GM13977 (cell line): ENCODE results near the gene TMPRSS2.

Source experiments
- DNase-seq: peaks from one replicate; pipeline ENCODE4 v3.0.0; 2012; ENCODE audit warnings: low spot score
- in situ Hi-C: fragments of 300-500 bp; cut with MboI; formaldehyde crosslinking; loops from one replicate; pipeline ENCODE4 v1.12.0; 2022; ENCODE audit warnings: low sequenced_read_pairs, low pct_unique_long_range_greater_than_20kb, mixed read lengths, inconsistent platforms; ENCODE audit not compliant: unreplicated experiment
- TF ChIP-seq, protein P1 (sequence below): IDR thresholded peaks from 2 replicates; pipeline ENCODE4 v1.5.1; 2012; ENCODE audit warnings: mild to moderate bottlenecking, control low read depth; ENCODE audit not compliant: insufficient read depth; ENCODE audit errors: extremely low read depth, missing control alignments

Gene TMPRSS2

DNA sequence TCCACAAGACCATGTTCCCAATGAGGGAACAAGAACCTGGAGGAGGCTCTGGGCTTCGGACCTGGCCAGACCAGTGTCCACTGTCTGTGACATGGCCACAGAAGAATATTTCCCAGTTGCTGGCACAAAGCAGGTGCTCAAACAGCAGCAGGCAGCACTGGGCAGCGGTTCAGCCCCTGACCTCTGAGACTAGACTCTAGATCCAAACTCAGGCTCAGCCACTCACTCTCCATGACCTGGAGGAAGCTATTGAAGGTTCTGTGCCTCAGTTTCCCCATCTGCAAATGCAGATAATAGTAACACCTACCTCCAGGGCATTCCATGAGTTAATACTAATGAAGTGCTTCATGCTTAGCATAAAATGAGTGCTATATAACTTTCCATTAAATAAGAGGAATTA lies 8.0 kb downstream of the TMPRSS2 start:
- TF ChIP-seq, protein P1, sequence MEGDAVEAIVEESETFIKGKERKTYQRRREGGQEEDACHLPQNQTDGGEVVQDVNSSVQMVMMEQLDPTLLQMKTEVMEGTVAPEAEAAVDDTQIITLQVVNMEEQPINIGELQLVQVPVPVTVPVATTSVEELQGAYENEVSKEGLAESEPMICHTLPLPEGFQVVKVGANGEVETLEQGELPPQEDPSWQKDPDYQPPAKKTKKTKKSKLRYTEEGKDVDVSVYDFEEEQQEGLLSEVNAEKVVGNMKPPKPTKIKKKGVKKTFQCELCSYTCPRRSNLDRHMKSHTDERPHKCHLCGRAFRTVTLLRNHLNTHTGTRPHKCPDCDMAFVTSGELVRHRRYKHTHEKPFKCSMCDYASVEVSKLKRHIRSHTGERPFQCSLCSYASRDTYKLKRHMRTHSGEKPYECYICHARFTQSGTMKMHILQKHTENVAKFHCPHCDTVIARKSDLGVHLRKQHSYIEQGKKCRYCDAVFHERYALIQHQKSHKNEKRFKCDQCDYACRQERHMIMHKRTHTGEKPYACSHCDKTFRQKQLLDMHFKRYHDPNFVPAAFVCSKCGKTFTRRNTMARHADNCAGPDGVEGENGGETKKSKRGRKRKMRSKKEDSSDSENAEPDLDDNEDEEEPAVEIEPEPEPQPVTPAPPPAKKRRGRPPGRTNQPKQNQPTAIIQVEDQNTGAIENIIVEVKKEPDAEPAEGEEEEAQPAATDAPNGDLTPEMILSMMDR, result no peak
- in situ Hi-C loops, result no loop called here
- no peak for DNase-seq

DNA sequence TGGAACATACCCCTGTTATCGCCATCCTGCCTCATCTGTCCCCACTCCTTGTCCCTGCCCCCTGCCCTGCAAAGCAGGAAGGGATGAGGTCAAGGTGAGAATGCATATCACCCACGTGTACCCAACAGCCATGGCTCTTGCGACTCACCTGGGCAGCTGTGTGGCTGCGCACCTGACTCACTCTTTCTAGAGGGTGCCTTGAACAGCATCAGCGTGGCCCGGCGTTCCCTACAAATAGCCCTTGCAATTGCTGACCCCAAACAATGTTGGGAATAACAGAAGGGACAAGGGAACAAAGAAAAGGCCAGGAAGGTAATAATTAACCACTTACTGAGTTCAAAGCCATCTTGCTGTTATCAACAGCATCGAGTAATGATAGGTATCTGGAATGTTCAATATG lies 10.2 kb downstream of the TMPRSS2 start:
- no peak for DNase-seq
- TF ChIP-seq, protein P1, result no peak
- in situ Hi-C loops, result no loop called here

DNA sequence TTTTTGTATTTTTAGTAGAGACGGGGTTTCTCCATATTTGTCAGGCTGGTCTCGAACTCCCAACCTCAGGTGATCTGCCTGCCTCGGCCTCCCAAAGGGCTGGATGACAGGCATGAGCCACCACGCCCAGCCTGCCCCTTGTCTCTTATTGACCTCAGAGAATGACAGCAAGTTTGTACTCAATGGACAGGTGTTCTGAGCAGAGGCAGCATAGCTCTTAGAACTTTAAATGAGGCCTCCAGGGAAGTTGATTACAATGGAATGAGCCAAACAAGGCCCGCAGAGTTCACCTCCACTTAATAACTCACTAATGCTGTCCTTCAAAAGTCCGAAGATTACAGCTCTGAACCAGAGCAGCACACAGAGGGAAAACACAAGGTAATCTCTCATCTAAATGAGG lies 10.9 kb downstream of the TMPRSS2 start:
- DNase-seq, result no peak
- TF ChIP-seq, protein P1, result no peak
- in situ Hi-C loops, result no loop called here

DNA sequence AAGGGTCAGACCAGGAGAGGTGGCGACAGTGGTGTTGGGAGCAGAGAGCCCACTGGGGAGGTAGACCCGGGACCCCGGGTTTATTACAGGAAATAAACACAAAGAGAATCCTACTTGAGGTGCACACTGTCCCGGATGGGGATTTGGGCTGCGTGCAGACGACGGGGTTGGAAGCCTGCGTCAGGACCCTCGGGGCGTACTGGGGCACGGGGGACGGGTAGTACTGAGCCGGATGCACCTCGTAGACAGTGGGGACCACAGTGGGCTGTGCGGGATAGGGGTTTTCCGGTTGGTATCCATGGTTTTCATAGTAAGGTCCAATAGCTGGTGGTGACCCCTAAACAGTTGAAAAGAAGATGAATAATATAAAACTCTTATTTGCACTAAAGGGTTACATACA lies 13.7 kb downstream of the TMPRSS2 start:
- no peak for DNase-seq
- TF ChIP-seq, protein P1, result no peak
- in situ Hi-C loops, result no loop called here

DNA sequence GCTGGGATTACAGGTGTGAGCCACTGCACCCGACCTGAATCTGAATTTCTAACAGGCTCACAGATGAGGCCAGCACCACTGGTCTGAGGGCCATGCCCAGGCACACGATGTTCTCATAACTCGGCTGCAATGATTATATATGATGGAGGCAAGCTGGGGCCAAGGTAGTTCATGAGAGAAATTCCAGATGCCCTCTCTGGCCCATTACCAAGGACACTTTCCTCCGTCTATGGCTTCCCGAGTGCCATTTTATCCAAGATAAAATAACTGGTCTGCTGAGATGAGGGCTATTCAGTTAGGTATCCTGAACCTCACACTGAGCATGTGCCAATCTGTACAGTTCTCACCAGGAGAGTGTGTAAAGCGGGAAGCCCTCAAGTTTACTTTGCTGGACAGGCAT lies 16.5 kb downstream of the TMPRSS2 start:
- TF ChIP-seq, protein P1, result no peak
- in situ Hi-C loops, result no loop called here
- DNase-seq, result no peak

DNA sequence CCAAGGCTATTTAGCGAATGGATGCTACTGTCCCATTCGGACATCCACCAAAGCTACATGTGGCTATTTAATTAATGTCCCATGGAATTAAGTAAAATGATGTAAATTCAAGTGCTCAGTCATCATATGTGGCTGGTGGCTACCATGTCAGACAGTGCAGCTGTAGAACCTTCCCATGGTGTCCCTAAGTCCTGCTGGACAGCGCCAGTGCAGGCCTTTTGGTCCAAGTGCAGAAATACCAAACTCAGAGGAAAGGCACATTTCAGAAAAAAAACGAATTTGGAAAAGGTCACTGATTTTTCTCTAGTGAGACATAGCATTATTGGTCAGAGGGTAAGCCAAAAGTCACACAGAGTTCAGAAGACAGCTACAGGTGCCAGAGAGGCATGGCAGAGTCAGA lies 17.6 kb downstream of the TMPRSS2 start:
- DNase-seq, result no peak
- TF ChIP-seq, protein P1, result no peak
- in situ Hi-C loops, result no loop called here

DNA sequence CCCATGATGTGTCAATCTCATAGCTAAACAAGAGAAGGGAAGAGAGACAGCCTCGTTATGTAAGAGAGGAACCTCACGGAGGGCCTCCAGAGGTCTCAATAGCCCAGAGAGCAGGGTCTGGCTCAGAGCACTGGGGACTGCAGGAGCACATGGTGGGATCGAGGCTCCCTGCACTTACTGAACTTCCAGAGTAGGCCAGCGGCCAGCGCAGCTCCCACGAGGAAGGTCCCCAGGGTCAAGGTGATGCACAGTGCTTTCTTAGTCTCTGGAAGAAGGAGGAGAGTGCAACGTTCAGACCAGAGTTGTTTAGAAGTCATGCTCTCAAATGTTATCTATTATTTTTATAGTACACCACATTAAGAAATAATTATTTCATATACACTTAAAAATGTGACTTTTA lies 18.6 kb downstream of the TMPRSS2 start:
- in situ Hi-C loops, result no loop called here

More for the DNA sequence above, 18.6 kb downstream of the TMPRSS2 start:
- TF ChIP-seq, protein P1, result no peak
- no peak for DNase-seq
